Spinal cord (tissue), 10 donors: ENCODE measurements around the gene EIF2AK3. TPM values are rescaled to one million over a fixed set of nuclear protein-coding genes. Genes with fewer than 3 reads are reported as not detected.

Experiments
- DNase-seq, 6 donors: peaks; one replicate each; pipeline versions ENCODE4 v3.0.0 to v3.0.0-alpha.2; 2013 to 2015; ENCODE audit warnings: low spot score in 6 of 6, low read depth in 4 of 6
- H3K27ac ChIP-seq: one replicate; pipeline ENCODE4 v1.5.1; 2013; ENCODE audit warnings: low read depth, low read length, control low read depth
- H3K27me3 ChIP-seq: one replicate; pipeline ENCODE4 v1.6.1; 2013; ENCODE audit warnings: low read length; ENCODE audit not compliant: control insufficient read depth, insufficient read depth
- H3K36me3 ChIP-seq: one replicate; pipeline ENCODE4 v1.6.1; 2013; ENCODE audit warnings: low read length; ENCODE audit not compliant: control insufficient read depth, insufficient read depth
- H3K4me1 ChIP-seq: one replicate; pipeline ENCODE4 v1.6.1; 2013; ENCODE audit warnings: low read length; ENCODE audit not compliant: control insufficient read depth, insufficient read depth
- H3K4me3 ChIP-seq: one replicate; pipeline ENCODE4 v1.5.1; 2013; ENCODE audit warnings: low read depth, low read length, control low read depth
- H3K9me3 ChIP-seq: one replicate; pipeline ENCODE4 v1.6.1; 2013; ENCODE audit warnings: low read length; ENCODE audit not compliant: control insufficient read depth, insufficient read depth
- WGBS: methylation state at CpG from one replicate; pipeline ENCODE4 v1.1.5; 2013; ENCODE audit warnings: missing lambda C conversion rate; ENCODE audit not compliant: insufficient coverage; 5-methylcytosine and 5-hydroxymethylcytosine counted together
- long read RNA-seq, 4 donors: transcript quantifications; one replicate each; lab custom pipeline, GENCODE V29; 2026
- polyA plus RNA-seq, 2 donors: library from polyadenylated mRNA; unstranded; fragments of 120-200 nt; gene quantifications; one replicate each; pipeline ENCODE4 v1.2.1, GENCODE V29; 2013; ENCODE audit not compliant: insufficient read length in 2 of 2
- total RNA-seq, 2 donors: library from RNA; depleted of rRNA in 1 of 2; stranded (reverse); fragments of 120-200 nt in 1 of 2; fragments of >200 nt in 1 of 2; gene quantifications; one replicate each; pipeline versions ENCODE4 v1.2.3 to v1.2.4, GENCODE V29; 2013 to 2014
- donor health status: healthy.

The EIF2AK3 gene
- total RNA-seq, result 10 to 100 TPM; 29.8 to 31.9 TPM
- 10 to 100 TPM; 13.8 to 15.1 TPM for polyA plus RNA-seq
- long read RNA-seq, donor 1, full-length matches to known transcripts, result 1 of 1 reads
- long read RNA-seq, donor 1, partial matches to known transcripts, result 0 of 1 reads
- long read RNA-seq, donor 1, other reads (novel, unspliced or antisense), result 0 of 1 reads
- long read RNA-seq, donor 2, full-length matches to known transcripts, result 1 of 1 reads
- long read RNA-seq, donor 2, partial matches to known transcripts, result 0 of 1 reads
- long read RNA-seq, donor 2, other reads (novel, unspliced or antisense), result 0 of 1 reads
- long read RNA-seq, donor 3, full-length matches to known transcripts, result 1 of 1 reads
- long read RNA-seq, donor 3, partial matches to known transcripts, result 0 of 1 reads
- long read RNA-seq, donor 3, other reads (novel, unspliced or antisense), result 0 of 1 reads
- long read RNA-seq, donor 4, full-length matches to known transcripts, result 1 of 1 reads
- long read RNA-seq, donor 4, partial matches to known transcripts, result 0 of 1 reads
- long read RNA-seq, donor 4, other reads (novel, unspliced or antisense), result 0 of 1 reads

- Histone ChIP-seq H3K27me3 (no peaks in the 10 kb centered on the region), H3K4me1 (peaks cover 3% of the 10 kb centered on the region), H3K4me3 (peak within 1 kb of the TSS; percentile 74), H3K36me3 (no peaks in the 10 kb centered on the region), H3K9me3 (no peaks in the 10 kb centered on the region), H3K27ac (peak within 1 kb of the TSS; percentile 95)
- DNase-seq, result peak; percentile 99 to 100 (median 100)
- WGBS, result 0% methylated on average over 73 of the region's 75 CpGs
Observed at GRCh38 chr2:88627055-88627855, at the start of gene EIF2AK3. EIF2AK3 (minus strand) TSS chr2:88627464; CDS start chr2:88627274, 190 bp downstream.

GRCh38 chr2:88673363-88673762 lies 46.1 kb upstream of the EIF2AK3 start:
- no peaks in the 10 kb centered on the region for H3K4me1 ChIP-seq
- no peaks in the 10 kb centered on the region for H3K9me3 ChIP-seq
- WGBS, result no CpG with 5 or more reads among the region's 1 CpG
- no peaks in the 10 kb centered on the region for H3K27me3 ChIP-seq
- H3K27ac ChIP-seq, result no peak overlapping the region
- H3K4me3 ChIP-seq, result no peak overlapping the region
- no peak for DNase-seq
- H3K36me3 ChIP-seq, result no peaks in the 10 kb centered on the region

GRCh38 chr2:88671786-88672427 lies 44.6 kb upstream of the EIF2AK3 start:
- Histone ChIP-seq H3K4me1 (no peaks in the 10 kb centered on the region), H3K27ac (no peak overlapping the region), H3K36me3 (no peaks in the 10 kb centered on the region), H3K27me3 (no peaks in the 10 kb centered on the region), H3K9me3 (no peaks in the 10 kb centered on the region), H3K4me3 (no peak overlapping the region)
- 37% methylated on average over 3 of the region's 11 CpGs for WGBS
- DNase-seq, result peak in 3 of 6 donors; percentile 9 to 77 (median 64)

DNA sequence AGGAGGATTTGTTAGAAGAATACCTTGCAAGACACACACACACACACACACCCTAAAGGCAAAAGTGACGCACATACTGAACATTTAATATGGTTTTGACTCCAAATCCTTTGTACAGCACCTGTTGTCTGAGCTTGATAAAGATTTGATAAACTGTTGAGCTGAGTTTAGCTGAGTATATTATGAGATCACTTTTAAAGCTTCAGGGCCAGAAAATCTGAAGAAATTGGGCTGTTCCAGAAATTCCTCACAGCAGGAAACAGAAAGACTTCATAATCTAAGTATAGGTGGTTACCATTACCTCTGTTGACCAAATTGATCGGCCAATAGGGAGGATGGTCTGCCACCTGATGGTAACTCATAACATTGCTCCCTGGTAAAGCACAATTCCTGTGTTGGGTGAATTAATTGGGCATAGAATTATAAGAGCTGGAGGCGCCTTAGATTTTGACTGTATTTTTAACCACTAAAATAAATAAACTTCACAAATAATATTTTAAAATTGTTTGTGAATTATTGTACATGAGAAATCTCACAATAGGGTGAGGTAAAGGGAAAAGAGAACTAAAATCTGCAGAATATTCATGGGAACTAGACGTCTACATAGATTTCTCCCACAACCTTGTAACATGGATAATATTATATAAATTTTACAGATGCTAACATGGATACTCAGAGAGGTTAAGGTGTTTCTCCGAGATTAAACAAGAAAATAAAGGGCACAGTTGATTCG lies 42.4 kb upstream of the EIF2AK3 start:
- no CpG with 5 or more reads among the region's 6 CpGs for WGBS
- Histone ChIP-seq H3K27ac (no peak overlapping the region), H3K4me3 (no peak overlapping the region), H3K4me1 (no peaks in the 10 kb centered on the region), H3K27me3 (no peaks in the 10 kb centered on the region), H3K36me3 (no peaks in the 10 kb centered on the region), H3K9me3 (no peaks in the 10 kb centered on the region)
- DNase-seq, result peak in 2 of 6 donors; percentile 13 to 53

GRCh38 chr2:88668862-88669261 lies 41.6 kb upstream of the EIF2AK3 start:
- Histone ChIP-seq H3K27me3 (no peaks in the 10 kb centered on the region), H3K4me1 (no peaks in the 10 kb centered on the region), H3K36me3 (no peaks in the 10 kb centered on the region), H3K4me3 (no peak overlapping the region), H3K9me3 (no peaks in the 10 kb centered on the region), H3K27ac (no peak overlapping the region)
- DNase-seq, result no peak
- 80% methylated on average over 1 of the region's 2 CpGs for WGBS

GRCh38 chr2:88667219-88667618 lies 40.0 kb upstream of the EIF2AK3 start:
- Histone ChIP-seq H3K4me3 (no peak overlapping the region), H3K36me3 (no peaks in the 10 kb centered on the region), H3K4me1 (no peaks in the 10 kb centered on the region), H3K27me3 (no peaks in the 10 kb centered on the region), H3K27ac (no peak overlapping the region), H3K9me3 (no peaks in the 10 kb centered on the region)
- DNase-seq, result no peak
- WGBS, result no CpG with 5 or more reads among the region's 2 CpGs

DNA sequence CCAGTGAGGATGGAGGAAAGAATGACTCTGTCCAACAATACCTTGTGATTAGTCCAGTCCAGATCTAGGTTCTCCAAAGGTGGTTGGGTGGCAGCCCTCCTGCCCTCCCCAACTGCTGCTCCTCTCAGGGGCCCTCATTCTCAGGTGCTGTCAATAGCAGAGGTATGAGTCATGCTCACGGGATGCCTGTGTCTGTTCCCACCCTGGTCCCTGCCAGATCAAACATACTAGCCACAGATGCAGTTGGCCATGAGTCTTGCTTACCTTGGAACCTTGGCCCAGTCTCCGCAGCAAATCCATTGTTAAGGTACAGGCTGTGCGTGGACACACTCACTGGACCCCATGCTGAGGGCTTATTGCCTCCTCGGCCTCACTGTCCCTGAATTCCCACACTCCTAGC lies 39.3 kb upstream of the EIF2AK3 start:
- no peak for DNase-seq
- no peaks in the 10 kb centered on the region for H3K36me3 ChIP-seq
- 74% methylated on average over 4 of the region's 4 CpGs for WGBS
- H3K27me3 ChIP-seq, result no peaks in the 10 kb centered on the region
- H3K4me1 ChIP-seq, result no peaks in the 10 kb centered on the region
- no peak overlapping the region for H3K27ac ChIP-seq
- H3K9me3 ChIP-seq, result no peaks in the 10 kb centered on the region
- no peak overlapping the region for H3K4me3 ChIP-seq

DNA sequence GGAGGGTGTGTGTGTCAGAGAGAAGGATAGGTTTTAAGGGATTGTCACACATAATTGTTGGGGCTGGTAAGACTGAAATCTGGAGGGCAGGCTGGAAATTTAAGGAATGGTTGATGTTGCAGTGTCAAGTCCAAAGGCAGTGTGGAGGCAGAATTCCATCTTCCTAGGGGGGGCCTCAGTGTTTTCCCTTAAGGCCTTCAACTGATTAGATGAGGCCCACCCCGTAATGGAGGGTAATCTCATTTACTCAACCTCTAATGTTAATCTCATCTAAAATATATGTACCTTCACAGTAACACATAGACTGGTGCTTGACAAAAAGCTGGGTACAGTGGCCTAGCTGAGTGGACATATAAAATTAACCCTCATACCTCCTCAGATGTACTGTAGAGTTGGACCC lies 33.4 kb upstream of the EIF2AK3 start:
- H3K27me3 ChIP-seq, result no peaks in the 10 kb centered on the region

DNA sequence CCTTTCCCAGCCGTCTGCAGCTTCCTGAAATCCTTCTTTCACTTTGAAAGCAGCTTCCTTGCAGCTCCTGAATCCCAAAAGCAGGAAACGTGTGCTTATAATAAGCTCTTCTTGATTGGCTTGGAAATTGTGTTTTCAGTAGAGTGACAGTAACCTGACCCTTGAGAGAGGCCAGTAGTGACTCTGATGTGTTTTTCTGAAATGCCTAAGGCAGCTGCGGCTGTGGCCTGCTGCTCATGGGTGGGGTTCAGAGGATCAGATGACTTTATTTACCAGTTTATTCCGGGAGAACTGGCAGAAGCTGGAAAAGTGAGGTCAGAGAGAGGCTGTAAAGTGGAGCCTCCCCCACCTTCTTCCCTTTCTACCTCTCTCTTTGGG lies 32.3 kb upstream of the EIF2AK3 start:
- no peak for DNase-seq
- 67% methylated on average over 1 of the region's 4 CpGs for WGBS

More for the DNA sequence above, 33.4 kb upstream of the EIF2AK3 start:
- no peak for DNase-seq
- Histone ChIP-seq H3K4me1 (no peaks in the 10 kb centered on the region), H3K9me3 (no peaks in the 10 kb centered on the region), H3K4me3 (no peak overlapping the region), H3K27ac (no peak overlapping the region), H3K36me3 (no peaks in the 10 kb centered on the region)
- WGBS, result no CpG with 5 or more reads among the region's 1 CpG

More for the DNA sequence above, 32.3 kb upstream of the EIF2AK3 start:
- no peaks in the 10 kb centered on the region for H3K27me3 ChIP-seq
- no peaks in the 10 kb centered on the region for H3K36me3 ChIP-seq
- H3K4me1 ChIP-seq, result no peaks in the 10 kb centered on the region
- H3K4me3 ChIP-seq, result no peak overlapping the region
- H3K27ac ChIP-seq, result no peak overlapping the region
- no peaks in the 10 kb centered on the region for H3K9me3 ChIP-seq
